ENCODE results near the gene GATA2.

The GATA2 gene

DNA sequence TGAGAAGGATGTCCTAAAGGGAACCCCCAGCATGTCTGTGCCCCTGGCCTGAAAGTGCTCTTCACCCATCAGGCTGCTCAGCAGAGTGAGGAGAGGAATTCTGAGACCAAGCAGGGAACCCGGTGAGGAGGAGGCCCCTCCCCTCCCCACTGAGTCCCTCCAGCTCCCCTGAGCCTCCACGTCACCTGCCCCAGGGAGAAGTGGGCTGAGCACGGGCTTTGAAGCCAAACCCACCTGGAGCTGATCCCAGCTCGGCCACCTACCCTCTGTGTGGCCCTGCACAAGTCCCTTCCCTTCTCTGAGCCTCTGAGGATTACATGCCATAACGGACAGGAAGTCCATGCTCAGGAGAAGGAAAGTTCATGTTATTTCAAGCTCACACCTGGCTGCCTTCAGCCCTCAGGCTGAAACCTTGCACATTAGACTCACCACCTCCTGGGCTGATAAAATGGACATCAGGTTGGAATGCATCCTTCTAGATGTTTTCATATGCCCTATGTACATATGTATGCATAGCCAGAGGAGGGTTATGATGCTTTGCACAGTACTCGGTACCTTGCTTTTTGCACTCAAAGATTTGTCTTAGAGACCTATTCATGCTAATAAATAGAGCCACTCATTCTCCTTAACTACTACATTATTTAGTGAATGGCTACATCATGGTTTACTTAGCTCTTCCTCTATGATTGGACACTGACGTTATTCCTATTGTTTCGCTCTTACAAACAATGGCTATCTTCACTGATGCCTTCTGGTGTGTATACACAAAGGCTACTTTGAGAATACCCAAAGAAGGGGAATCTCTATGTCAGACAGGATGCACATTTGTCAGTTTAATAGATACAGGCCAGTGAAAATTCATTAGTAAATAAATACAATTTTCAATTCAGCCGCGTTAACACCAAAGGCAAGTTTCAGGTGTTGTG, 31.6 kb upstream of the GATA2 start:
- POLR2A ChIA-PET = no interaction called here
- no peak for DNase-seq (ENCODE audit: low read depth, low spot score)
- no peak overlapping the region for H3K4me3 ChIP-seq (ENCODE audit: low read depth, low read length)
- CTCF ChIA-PET = interaction anchor here (1.3 kb wide), 1 partner anchor 27 kb away, joined by 4 read pairs; no protein-coding TSS in a partner anchor
- TF ChIP-seq, protein P1, sequence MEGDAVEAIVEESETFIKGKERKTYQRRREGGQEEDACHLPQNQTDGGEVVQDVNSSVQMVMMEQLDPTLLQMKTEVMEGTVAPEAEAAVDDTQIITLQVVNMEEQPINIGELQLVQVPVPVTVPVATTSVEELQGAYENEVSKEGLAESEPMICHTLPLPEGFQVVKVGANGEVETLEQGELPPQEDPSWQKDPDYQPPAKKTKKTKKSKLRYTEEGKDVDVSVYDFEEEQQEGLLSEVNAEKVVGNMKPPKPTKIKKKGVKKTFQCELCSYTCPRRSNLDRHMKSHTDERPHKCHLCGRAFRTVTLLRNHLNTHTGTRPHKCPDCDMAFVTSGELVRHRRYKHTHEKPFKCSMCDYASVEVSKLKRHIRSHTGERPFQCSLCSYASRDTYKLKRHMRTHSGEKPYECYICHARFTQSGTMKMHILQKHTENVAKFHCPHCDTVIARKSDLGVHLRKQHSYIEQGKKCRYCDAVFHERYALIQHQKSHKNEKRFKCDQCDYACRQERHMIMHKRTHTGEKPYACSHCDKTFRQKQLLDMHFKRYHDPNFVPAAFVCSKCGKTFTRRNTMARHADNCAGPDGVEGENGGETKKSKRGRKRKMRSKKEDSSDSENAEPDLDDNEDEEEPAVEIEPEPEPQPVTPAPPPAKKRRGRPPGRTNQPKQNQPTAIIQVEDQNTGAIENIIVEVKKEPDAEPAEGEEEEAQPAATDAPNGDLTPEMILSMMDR (IDR thresholded peaks at IDR 0.05; ENCODE audit: insufficient read depth, low read length, missing control alignments) = no peak

DNA sequence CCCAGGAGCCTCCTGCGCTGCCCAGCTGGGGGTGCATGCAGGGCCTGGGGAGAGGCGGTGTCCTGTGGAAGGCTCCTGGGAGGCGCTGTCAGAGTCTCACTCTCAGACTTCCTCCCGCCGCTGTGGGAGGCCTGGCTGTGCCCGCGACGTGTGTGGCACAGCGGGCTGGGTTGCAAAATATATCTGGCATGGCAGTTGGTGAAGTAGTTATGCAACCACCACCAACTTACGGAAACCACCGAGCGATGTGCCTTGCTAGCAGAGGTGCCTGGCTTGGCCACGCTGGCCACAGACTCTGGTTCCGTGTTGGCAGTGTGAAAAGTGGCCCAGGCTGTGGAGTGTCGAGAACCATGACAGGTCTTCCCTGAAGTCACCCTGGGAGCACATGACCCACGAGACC, 30.6 kb upstream of the GATA2 start:
- CTCF ChIA-PET = no interaction called here

DNA sequence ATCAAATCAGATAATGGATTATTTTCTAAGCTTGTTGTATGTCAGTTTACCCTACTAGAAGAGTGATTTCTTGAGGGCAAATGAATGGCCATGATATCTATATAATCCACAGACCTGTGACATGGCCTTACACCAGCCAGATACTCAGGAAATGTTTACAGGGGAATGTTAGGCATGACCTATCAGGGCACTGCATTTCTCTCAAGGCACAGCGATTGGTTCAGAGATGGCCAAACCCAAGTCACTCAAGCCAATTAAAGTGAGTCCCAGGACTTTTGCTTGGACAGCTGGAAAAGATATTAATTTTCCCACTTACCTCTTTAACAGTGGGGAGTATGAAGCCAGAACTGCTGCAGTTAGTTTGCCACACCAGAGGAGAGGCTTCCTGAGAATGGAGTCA, 28.7 kb upstream of the GATA2 start:
- CTCF ChIA-PET = interaction anchor here (1.2 kb wide), 1 partner anchor 23 kb away, joined by 4 read pairs; no protein-coding TSS in a partner anchor
- DNase-seq (ENCODE audit: low read depth, low spot score) = no peak
- POLR2A ChIA-PET = no interaction called here

More for the DNA sequence above, 30.6 kb upstream of the GATA2 start:
- no peak for DNase-seq (ENCODE audit: low read depth, low spot score)
- POLR2A ChIA-PET = no interaction called here
- TF ChIP-seq, protein P1 (IDR thresholded peaks at IDR 0.05; ENCODE audit: insufficient read depth, low read length, missing control alignments) = no peak
- no peak overlapping the region for H3K4me3 ChIP-seq (ENCODE audit: low read depth, low read length)

DNA sequence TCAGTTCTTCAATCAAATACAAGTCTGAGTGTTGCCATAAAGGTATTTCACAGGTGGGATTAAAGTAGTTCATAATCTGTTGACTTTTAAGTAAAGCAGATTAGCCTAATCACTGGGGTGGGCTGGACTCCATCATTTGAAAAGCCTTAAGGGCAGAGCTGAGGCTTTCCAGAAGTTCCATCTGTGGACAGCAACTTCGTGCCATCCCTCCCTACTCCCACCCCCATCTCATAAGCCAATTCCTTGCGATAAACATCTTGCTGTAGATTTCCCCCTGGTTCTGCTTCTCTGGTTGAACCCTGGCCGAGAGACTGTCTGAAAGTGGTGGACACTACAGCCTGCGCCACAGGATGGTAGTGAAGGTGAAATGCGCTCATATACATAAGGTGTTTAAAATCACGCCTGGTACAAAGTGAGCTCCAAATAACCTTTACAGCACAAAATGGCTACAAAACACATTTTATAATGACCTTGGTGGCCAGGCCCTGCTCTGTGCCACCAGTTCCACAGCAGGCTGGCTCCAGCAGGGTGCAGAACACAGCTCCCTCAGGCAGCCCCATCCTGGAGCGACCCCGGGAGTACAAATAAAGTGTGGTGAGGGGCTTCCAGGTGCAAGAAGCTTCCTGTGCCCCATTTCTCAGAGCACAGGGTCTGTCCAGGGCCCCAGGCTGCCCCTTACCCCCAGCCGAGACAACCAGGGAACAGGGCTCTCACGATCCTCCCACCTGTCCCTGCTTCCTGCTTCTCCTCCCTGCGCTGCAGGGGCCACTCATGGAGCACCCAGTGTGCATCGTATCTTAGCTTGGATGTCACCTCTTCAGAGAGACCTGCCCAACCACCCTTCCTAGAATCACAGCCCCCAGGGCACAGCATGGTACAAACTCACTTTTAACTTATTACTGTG, 25.8 kb upstream of the GATA2 start:
- no peak for DNase-seq (ENCODE audit: low read depth, low spot score)
- TF ChIP-seq, protein P1 (IDR thresholded peaks at IDR 0.05; ENCODE audit: insufficient read depth, low read length, missing control alignments) = no peak
- ChIA-PET CTCF (no interaction called here), POLR2A (no interaction called here)
- H3K4me3 ChIP-seq (ENCODE audit: low read depth, low read length) = no peak overlapping the region

More for the DNA sequence above, 28.7 kb upstream of the GATA2 start:
- H3K4me3 ChIP-seq (ENCODE audit: low read depth, low read length) = no peak overlapping the region
- TF ChIP-seq, protein P1 (IDR thresholded peaks at IDR 0.05; ENCODE audit: insufficient read depth, low read length, missing control alignments) = no peak

DNA sequence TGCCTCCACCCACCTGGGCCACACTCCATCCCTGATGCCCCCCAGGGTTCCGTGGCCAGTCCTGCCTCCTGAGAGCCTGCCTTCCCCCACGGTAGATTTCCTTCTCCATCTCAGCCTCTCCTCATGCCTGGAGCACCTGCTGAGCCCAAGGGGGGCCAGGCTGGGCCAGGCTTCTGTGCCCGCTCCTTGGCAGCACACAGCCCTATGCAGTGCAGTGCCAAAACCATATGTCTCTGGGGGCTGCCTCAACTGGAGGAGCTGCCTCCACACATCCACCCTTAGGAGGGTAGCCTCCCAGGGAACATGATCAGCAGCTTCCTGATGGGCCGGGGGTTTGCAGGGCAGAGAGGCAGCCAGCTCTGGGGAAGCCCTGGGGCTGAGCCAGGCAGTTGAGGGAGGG, 24.6 kb upstream of the GATA2 start:
- TF ChIP-seq, protein P1 (IDR thresholded peaks at IDR 0.05; ENCODE audit: insufficient read depth, low read length, missing control alignments) = no peak
- POLR2A ChIA-PET = no interaction called here
- CTCF ChIA-PET = interaction anchor here (0.5 kb wide), 1 partner anchor 20 kb away, joined by 3 read pairs; no protein-coding TSS in a partner anchor
- no peak for DNase-seq (ENCODE audit: low read depth, low spot score)
- H3K4me3 ChIP-seq (ENCODE audit: low read depth, low read length) = no peak overlapping the region

DNA sequence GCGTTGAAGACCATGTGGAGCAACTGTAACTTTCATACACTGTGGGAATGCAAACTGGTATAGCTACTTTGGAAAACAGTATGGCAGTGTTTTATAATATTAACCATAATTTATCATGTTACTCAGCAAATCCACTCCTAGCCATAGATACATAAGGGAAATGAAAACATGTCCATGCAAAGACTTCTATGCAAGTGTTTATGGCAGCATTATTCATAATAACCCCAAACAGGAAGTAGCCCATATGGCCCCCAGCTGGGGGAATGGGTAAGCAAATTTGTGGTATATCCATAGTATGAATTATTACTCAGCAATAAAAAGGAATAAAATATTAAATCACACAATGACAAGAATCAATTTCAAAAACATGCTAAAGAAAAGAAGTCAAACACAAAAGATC, 23.0 kb upstream of the GATA2 start:
- TF ChIP-seq, protein P1 (IDR thresholded peaks at IDR 0.05; ENCODE audit: insufficient read depth, low read length, missing control alignments) = no peak
- ChIA-PET CTCF (no interaction called here), POLR2A (no interaction called here)
- H3K4me3 ChIP-seq (ENCODE audit: low read depth, low read length) = no peak overlapping the region
- no peak for DNase-seq (ENCODE audit: low read depth, low spot score)

All from AG04449 (cell line).